Measurements from ENCODE around the gene ROBO3. TPM values are rescaled to one million over a fixed set of nuclear protein-coding genes. Genes with fewer than 3 reads are reported as not detected.

ROBO3 gene
- total RNA-seq, 1 donor from 2014 or later, result 27.4 TPM

DNA sequence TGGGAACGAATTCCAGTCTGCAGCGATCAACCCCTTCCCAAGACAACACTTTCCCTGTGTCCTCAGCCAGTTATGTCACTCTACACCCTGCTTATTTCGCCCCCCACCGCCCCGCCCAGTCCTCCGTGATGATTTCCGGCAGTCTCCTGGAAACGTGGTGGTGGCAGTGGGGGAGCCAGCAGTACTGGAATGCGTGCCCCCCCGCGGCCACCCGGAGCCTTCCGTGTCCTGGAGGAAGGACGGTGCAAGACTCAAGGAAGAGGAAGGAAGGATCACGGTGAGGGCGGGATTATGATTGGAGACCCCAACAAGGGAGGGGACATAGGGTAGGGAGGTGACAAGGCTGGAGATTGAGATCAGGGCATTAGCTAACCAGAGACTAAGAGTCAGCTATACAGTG is 4.1 kb downstream of the ROBO3 start:
- DNase-seq (ENCODE audit: extremely low spot score, unreplicated experiment), result peak; percentile 52
- H3K4me3 Mint-ChIP-seq, result no peak overlapping the region
- H3K27ac Mint-ChIP-seq, result no peak overlapping the region
- peaks cover 3% of the 10 kb centered on the region for H3K36me3 Mint-ChIP-seq
- peaks cover 10% of the 10 kb centered on the region for H3K4me1 Mint-ChIP-seq (ENCODE audit: unreplicated experiment)
- H3K9me3 Mint-ChIP-seq, result no peaks in the 10 kb centered on the region
- no peak for TF ChIP-seq CTCF (conservative IDR thresholded peaks at IDR 0.05)
- peaks cover 99% of the 10 kb centered on the region for H3K27me3 Mint-ChIP-seq

GRCh38 chr11:124869856-124870387 is 4.7 kb downstream of the ROBO3 start:
- no peak for TF ChIP-seq CTCF (conservative IDR thresholded peaks at IDR 0.05)
- H3K27ac Mint-ChIP-seq, result no peak overlapping the region

DNA sequence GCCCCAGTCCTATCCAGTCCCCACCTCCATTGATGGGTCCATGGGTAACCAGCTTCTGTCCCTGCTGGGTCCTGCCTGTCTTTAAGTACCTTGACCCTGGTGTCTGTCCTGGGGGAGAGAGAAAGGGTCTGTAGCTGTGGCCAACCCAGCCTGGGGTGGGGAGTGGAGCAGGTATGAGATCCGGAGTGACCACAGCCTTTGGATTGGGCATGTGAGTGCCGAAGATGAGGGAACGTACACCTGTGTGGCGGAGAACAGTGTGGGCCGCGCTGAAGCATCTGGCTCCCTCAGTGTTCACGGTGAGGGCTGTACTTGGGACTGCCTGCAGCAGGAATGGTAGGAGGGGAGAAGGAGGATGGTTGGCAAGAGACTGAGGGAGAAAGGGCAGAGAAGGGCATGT is 5.2 kb downstream of the ROBO3 start:
- no peaks in the 10 kb centered on the region for H3K9me3 Mint-ChIP-seq
- no peak for TF ChIP-seq CTCF (conservative IDR thresholded peaks at IDR 0.05)
- peak; percentile 48 for DNase-seq (ENCODE audit: extremely low spot score, unreplicated experiment)
- peaks cover 10% of the 10 kb centered on the region for H3K4me1 Mint-ChIP-seq (ENCODE audit: unreplicated experiment)
- peaks cover 3% of the 10 kb centered on the region for H3K36me3 Mint-ChIP-seq
- H3K27ac Mint-ChIP-seq, result no peak overlapping the region
- peaks cover 100% of the 10 kb centered on the region for H3K27me3 Mint-ChIP-seq
- H3K4me3 Mint-ChIP-seq, result no peak overlapping the region

More at GRCh38 chr11:124869856-124870387, 4.7 kb downstream of the ROBO3 start:
- Mint-ChIP-seq H3K4me1 (ENCODE audit: unreplicated experiment) (peaks cover 10% of the 10 kb centered on the region), H3K36me3 (peaks cover 3% of the 10 kb centered on the region), H3K4me3 (peak overlapping the region; percentile 34), H3K27me3 (peaks cover 99% of the 10 kb centered on the region), H3K9me3 (no peaks in the 10 kb centered on the region)
- peak; percentile 29 for DNase-seq (ENCODE audit: extremely low spot score, unreplicated experiment)

- H3K27me3 Mint-ChIP-seq, result peaks cover 89% of the 10 kb centered on the region
- H3K4me3 Mint-ChIP-seq, result no peak overlapping the region
- peaks cover 11% of the 10 kb centered on the region for H3K4me1 Mint-ChIP-seq (ENCODE audit: unreplicated experiment)
- no peak overlapping the region for H3K27ac Mint-ChIP-seq
- no peaks in the 10 kb centered on the region for H3K9me3 Mint-ChIP-seq
- peaks cover 3% of the 10 kb centered on the region for H3K36me3 Mint-ChIP-seq
- peak; percentile 52 for DNase-seq (ENCODE audit: extremely low spot score, unreplicated experiment)
- no peak for TF ChIP-seq CTCF (conservative IDR thresholded peaks at IDR 0.05)
These were observed 7.0 kb downstream of the ROBO3 start for GRCh38 chr11:124872280-124872679.

DNA sequence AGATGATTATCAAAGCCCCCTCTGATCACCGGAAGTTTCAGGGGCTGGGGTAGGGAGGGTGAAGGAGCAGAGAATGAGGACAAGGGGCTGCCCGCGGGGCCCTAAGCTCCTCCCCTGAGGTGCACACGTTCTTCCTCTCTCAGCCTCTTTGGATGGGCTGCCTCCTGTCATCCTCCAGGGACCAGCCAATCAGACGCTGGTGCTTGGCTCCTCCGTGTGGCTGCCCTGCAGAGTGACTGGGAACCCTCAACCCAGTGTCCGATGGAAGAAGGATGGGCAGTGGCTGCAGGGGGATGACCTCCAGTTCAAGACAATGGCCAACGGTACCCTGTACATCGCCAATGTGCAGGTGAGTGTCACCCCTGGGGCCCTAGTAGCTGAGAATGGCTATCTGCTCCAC is 7.5 kb downstream of the ROBO3 start:
- no peaks in the 10 kb centered on the region for H3K9me3 Mint-ChIP-seq
- DNase-seq (ENCODE audit: extremely low spot score, unreplicated experiment), result peak; percentile 62
- no peak for TF ChIP-seq CTCF (conservative IDR thresholded peaks at IDR 0.05)
- peaks cover 3% of the 10 kb centered on the region for H3K36me3 Mint-ChIP-seq
- H3K4me1 Mint-ChIP-seq (ENCODE audit: unreplicated experiment), result peaks cover 8% of the 10 kb centered on the region
- no peak overlapping the region for H3K4me3 Mint-ChIP-seq
- H3K27me3 Mint-ChIP-seq, result peaks cover 89% of the 10 kb centered on the region
- no peak overlapping the region for H3K27ac Mint-ChIP-seq

- peaks cover 3% of the 10 kb centered on the region for H3K36me3 Mint-ChIP-seq
- H3K27me3 Mint-ChIP-seq, result peaks cover 82% of the 10 kb centered on the region
- peak; percentile 60 for DNase-seq (ENCODE audit: extremely low spot score, unreplicated experiment)
- H3K27ac Mint-ChIP-seq, result no peak overlapping the region
- H3K9me3 Mint-ChIP-seq, result no peaks in the 10 kb centered on the region
- TF ChIP-seq CTCF (conservative IDR thresholded peaks at IDR 0.05), result no peak
- peaks cover 5% of the 10 kb centered on the region for H3K4me1 Mint-ChIP-seq (ENCODE audit: unreplicated experiment)
- peak overlapping the region; percentile 49 for H3K4me3 Mint-ChIP-seq
These were observed 8.7 kb downstream of the ROBO3 start for GRCh38 chr11:124873951-124874350.

Measured in type B pancreatic cell (in vitro differentiated cells).